Liver (tissue), 3 donors: ENCODE data around the gene LIPE.

Experiments
- EGR1 ChIP-seq, 2 donors: IDR thresholded peaks; 2 replicates each; pipeline ENCODE4 v1.6.1; 2016 to 2018; ENCODE audit warnings: antibody characterized with exemption in 2 of 2, low read depth in 2 of 2
- FOXA1 ChIP-seq: IDR thresholded peaks from 2 replicates; pipeline ENCODE4 v1.6.1; 2016; ENCODE audit warnings: antibody characterized with exemption
- FOXA2 ChIP-seq: IDR thresholded peaks from 2 replicates; pipeline ENCODE4 v1.6.1; 2016; ENCODE audit warnings: antibody characterized with exemption
- GABPA ChIP-seq, 2 donors: IDR thresholded peaks in 1 of 2; conservative IDR thresholded peaks in 1 of 2; 2 replicates each; pipeline ENCODE4 v1.6.1; 2016; ENCODE audit warnings: antibody characterized with exemption in 2 of 2, mild to moderate bottlenecking in 1 of 2, moderate library complexity in 1 of 2
- RAD21 ChIP-seq, 2 donors: IDR thresholded peaks; 2 replicates each; pipeline ENCODE4 v1.6.1; 2016; ENCODE audit warnings: antibody characterized with exemption in 2 of 2, mild to moderate bottlenecking in 2 of 2
- RXRA ChIP-seq, 2 donors: IDR thresholded peaks; 2 replicates each; pipeline ENCODE4 v1.6.1; 2017 to 2018; ENCODE audit warnings: antibody characterized with exemption in 2 of 2, mild to moderate bottlenecking in 1 of 2
- TAF1 ChIP-seq: conservative IDR thresholded peaks from 2 replicates; pipeline ENCODE4 v1.6.1; 2016; ENCODE audit warnings: antibody characterized with exemption, mild to moderate bottlenecking
- YY1 ChIP-seq: IDR thresholded peaks from 2 replicates; pipeline ENCODE4 v1.6.1; 2016; ENCODE audit warnings: antibody characterized with exemption, mild to moderate bottlenecking
- TF ChIP-seq, protein P1 (sequence below): fragments of 150-350 bp; IDR thresholded peaks from 2 replicates; pipeline ENCODE4 v1.5.1; 2017; ENCODE audit warnings: improper control_type of control experiment, low read depth, low read length; ENCODE audit not compliant: missing input control
- TF ChIP-seq, protein P2 (sequence below): IDR thresholded peaks from 2 replicates; pipeline ENCODE4 v1.6.1; 2016; ENCODE audit warnings: antibody characterized with exemption
- TF ChIP-seq, protein P3 (sequence below): IDR thresholded peaks from 2 replicates; pipeline ENCODE4 v1.6.1; 2016; ENCODE audit warnings: antibody characterized with exemption, mild to moderate bottlenecking
- donor health status: healthy.
- donor health status: healthy.

DNA sequence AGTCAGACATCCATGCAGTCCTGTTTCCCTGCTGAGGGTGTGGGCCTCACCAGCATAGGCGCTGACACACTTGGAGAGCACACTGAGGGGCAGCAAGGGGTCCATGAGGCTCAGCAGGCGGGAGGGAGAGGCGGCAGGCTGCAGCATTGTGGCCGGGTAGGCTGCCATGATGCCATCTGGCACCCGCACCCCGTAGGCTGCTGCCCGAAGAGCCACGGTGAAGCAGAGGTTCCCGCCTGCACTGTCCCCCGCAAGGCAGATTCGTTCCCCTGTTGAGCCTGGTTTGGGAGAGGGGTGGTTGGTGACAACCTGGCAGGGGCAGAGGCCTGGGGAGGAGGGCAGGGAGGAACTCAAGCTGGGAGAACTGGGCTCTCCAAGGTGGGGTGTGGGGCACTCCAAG, 21.1 kb downstream of the LIPE start:
- TF ChIP-seq, protein P1, sequence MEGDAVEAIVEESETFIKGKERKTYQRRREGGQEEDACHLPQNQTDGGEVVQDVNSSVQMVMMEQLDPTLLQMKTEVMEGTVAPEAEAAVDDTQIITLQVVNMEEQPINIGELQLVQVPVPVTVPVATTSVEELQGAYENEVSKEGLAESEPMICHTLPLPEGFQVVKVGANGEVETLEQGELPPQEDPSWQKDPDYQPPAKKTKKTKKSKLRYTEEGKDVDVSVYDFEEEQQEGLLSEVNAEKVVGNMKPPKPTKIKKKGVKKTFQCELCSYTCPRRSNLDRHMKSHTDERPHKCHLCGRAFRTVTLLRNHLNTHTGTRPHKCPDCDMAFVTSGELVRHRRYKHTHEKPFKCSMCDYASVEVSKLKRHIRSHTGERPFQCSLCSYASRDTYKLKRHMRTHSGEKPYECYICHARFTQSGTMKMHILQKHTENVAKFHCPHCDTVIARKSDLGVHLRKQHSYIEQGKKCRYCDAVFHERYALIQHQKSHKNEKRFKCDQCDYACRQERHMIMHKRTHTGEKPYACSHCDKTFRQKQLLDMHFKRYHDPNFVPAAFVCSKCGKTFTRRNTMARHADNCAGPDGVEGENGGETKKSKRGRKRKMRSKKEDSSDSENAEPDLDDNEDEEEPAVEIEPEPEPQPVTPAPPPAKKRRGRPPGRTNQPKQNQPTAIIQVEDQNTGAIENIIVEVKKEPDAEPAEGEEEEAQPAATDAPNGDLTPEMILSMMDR: no peak
- TF ChIP-seq YY1 (no peak), FOXA2 (no peak), EGR1 (IDR thresholded peaks at IDR 0.05; ENCODE audit: low read depth in 2 of 2) (no peak), RXRA (IDR thresholded peaks at IDR 0.05) (no peak), GABPA (IDR thresholded peaks at IDR 0.05 in 1 of 2, conservative IDR thresholded peaks at IDR 0.05 in 1 of 2) (no peak), RAD21 (IDR thresholded peaks at IDR 0.05) (no peak), FOXA1 (no peak), TAF1 (no peak)
- TF ChIP-seq, protein P2, sequence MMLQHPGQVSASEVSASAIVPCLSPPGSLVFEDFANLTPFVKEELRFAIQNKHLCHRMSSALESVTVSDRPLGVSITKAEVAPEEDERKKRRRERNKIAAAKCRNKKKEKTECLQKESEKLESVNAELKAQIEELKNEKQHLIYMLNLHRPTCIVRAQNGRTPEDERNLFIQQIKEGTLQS: no peak
- TF ChIP-seq, protein P3, sequence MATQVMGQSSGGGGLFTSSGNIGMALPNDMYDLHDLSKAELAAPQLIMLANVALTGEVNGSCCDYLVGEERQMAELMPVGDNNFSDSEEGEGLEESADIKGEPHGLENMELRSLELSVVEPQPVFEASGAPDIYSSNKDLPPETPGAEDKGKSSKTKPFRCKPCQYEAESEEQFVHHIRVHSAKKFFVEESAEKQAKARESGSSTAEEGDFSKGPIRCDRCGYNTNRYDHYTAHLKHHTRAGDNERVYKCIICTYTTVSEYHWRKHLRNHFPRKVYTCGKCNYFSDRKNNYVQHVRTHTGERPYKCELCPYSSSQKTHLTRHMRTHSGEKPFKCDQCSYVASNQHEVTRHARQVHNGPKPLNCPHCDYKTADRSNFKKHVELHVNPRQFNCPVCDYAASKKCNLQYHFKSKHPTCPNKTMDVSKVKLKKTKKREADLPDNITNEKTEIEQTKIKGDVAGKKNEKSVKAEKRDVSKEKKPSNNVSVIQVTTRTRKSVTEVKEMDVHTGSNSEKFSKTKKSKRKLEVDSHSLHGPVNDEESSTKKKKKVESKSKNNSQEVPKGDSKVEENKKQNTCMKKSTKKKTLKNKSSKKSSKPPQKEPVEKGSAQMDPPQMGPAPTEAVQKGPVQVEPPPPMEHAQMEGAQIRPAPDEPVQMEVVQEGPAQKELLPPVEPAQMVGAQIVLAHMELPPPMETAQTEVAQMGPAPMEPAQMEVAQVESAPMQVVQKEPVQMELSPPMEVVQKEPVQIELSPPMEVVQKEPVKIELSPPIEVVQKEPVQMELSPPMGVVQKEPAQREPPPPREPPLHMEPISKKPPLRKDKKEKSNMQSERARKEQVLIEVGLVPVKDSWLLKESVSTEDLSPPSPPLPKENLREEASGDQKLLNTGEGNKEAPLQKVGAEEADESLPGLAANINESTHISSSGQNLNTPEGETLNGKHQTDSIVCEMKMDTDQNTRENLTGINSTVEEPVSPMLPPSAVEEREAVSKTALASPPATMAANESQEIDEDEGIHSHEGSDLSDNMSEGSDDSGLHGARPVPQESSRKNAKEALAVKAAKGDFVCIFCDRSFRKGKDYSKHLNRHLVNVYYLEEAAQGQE: no peak
